HUES48 (cell line): ENCODE data around the gene MMRN2.

ENCODE experiments used
- H3K27ac ChIP-seq: one replicate; pipeline ENCODE4 v1.7.0; 2013; ENCODE audit warnings: low read depth, low read length, inconsistent platforms
- H3K27me3 ChIP-seq: 2 replicates; pipeline ENCODE4 v1.6.1; 2013; ENCODE audit warnings: mild to moderate bottlenecking, low read length; ENCODE audit not compliant: control insufficient read depth, insufficient read depth
- H3K36me3 ChIP-seq: 2 replicates; pipeline ENCODE4 v1.6.1; 2013; ENCODE audit warnings: low read length; ENCODE audit not compliant: control insufficient read depth, insufficient read depth
- H3K4me1 ChIP-seq: 2 replicates; pipeline ENCODE4 v1.6.1; 2013; ENCODE audit warnings: mild to moderate bottlenecking, low read length; ENCODE audit not compliant: control insufficient read depth, insufficient read depth
- H3K4me3 ChIP-seq: 2 replicates; pipeline ENCODE4 v1.5.1; 2013; ENCODE audit warnings: mild to moderate bottlenecking, low read depth, low read length
- H3K9ac ChIP-seq: 2 replicates; pipeline ENCODE4 v1.6.1; 2013; ENCODE audit warnings: mild to moderate bottlenecking, low read depth, low read length, moderate library complexity
- H3K9me3 ChIP-seq: 2 replicates; pipeline ENCODE4 v1.6.1; 2013; ENCODE audit warnings: low read length; ENCODE audit not compliant: control insufficient read depth, insufficient read depth

MMRN2 gene

DNA sequence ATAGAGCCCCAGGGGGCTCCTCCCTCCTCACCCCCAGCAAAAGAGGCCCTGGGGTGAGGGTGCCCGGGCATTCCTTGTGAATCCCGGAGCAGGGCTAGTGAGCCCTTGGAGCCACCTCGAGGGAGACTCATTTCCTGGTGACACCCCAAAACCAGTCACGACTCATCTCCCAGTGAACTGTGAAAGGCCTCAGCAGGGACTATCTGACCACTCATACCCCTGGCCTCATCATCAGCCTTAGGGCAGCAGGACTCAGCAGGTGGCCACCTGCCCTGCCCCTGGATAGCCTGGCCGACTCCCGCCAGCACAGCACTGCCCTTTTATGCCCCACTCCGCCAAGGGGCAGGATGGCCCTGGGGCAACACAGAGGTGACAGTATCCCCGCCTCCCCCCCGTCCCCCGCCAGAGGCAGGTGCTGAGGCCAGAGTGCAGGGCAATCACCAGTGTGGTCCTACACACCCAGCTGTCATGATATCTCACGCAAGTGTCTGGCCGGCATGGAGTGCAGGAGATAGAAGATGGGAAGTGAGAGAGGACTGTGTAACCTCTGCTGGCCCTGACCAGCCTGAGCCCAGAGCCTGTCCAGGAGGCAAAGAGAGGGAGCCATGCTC lies 4.2 kb upstream of the MMRN2 start:
- Histone ChIP-seq H3K27me3 (no peaks in the 10 kb centered on the region), H3K36me3 (no peaks in the 10 kb centered on the region), H3K27ac (no peak overlapping the region), H3K9ac (no peak overlapping the region), H3K9me3 (no peaks in the 10 kb centered on the region), H3K4me1 (peaks cover 24% of the 10 kb centered on the region), H3K4me3 (no peak overlapping the region)

GRCh38 chr10:86960863-86961434 lies 3.5 kb upstream of the MMRN2 start:
- no peaks in the 10 kb centered on the region for H3K27me3 ChIP-seq
- H3K4me3 ChIP-seq = no peak overlapping the region
- no peaks in the 10 kb centered on the region for H3K9me3 ChIP-seq
- no peaks in the 10 kb centered on the region for H3K36me3 ChIP-seq
- H3K27ac ChIP-seq = no peak overlapping the region
- H3K4me1 ChIP-seq = peaks cover 22% of the 10 kb centered on the region
- peak overlapping the region; percentile 19 for H3K9ac ChIP-seq

GRCh38 chr10:86960003-86960862 lies 2.8 kb upstream of the MMRN2 start:
- no peaks in the 10 kb centered on the region for H3K9me3 ChIP-seq
- H3K4me3 ChIP-seq = no peak overlapping the region
- peaks cover 28% of the 10 kb centered on the region for H3K4me1 ChIP-seq
- H3K27me3 ChIP-seq = no peaks in the 10 kb centered on the region
- no peak overlapping the region for H3K27ac ChIP-seq
- H3K9ac ChIP-seq = peak overlapping the region; percentile 19
- no peaks in the 10 kb centered on the region for H3K36me3 ChIP-seq

- Histone ChIP-seq H3K27ac (peak overlapping the region; percentile 31), H3K9ac (no peak overlapping the region), H3K36me3 (no peaks in the 10 kb centered on the region), H3K4me3 (no peak overlapping the region), H3K9me3 (no peaks in the 10 kb centered on the region), H3K4me1 (peaks cover 34% of the 10 kb centered on the region), H3K27me3 (no peaks in the 10 kb centered on the region)
Measured at GRCh38 chr10:86959737-86960002, 2.3 kb upstream of the MMRN2 start.

- Histone ChIP-seq H3K27me3 (no peaks in the 10 kb centered on the region), H3K4me1 (peaks cover 38% of the 10 kb centered on the region), H3K9me3 (no peaks in the 10 kb centered on the region), H3K27ac (peak overlapping the region; percentile 31), H3K36me3 (no peaks in the 10 kb centered on the region), H3K4me3 (no peak overlapping the region), H3K9ac (no peak overlapping the region)
Measured at GRCh38 chr10:86958901-86959736, 1.7 kb upstream of the MMRN2 start.

DNA sequence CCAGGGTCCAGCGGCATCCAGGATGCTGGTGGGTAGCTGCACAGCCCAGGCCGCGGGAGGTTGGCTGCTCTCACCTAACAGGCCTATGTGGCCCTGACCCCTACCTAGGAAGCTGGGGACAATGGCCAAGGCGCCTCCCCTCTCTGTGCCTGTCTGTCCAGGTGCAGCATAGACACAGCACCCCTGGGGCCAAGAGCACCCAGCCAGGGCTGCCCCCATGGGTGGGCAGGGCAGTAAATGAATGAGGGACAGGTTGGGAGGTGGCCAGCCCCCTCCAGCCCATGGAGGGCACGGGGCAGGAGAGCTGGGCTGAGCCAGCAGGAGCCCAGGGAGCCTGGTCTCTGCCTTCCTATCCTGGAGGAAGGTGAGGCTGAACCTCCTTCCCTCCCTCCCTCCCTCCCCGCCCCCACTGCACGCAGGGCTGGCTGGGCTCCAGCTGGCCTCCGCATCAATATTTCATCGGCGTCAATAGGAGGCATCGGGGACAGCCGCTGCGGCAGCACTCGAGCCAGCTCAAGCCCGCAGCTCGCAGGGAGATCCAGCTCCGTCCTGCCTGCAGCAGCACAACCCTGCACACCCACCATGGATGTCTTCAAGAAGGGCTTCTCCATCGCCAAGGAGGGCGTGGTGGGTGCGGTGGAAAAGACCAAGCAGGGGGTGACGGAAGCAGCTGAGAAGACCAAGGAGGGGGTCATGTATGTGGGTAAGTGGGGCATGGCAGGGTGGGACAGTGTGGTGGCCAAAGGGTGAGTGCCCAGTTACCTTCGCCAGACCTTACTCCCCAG lies 893 bp upstream of the MMRN2 start, which contains the start of gene SNCG:
Gene SNCG (plus strand): TSS at position 484 of the 785 bp plus-strand sequence. CDS start 99 bp downstream, at position 583.
- H3K27ac ChIP-seq = peak within 1 kb of the TSS; percentile 31
- H3K4me1 ChIP-seq = peaks cover 45% of the 10 kb centered on the region
- H3K36me3 ChIP-seq = no peaks in the 10 kb centered on the region
- H3K9ac ChIP-seq = no peak within 1 kb of the TSS
- H3K9me3 ChIP-seq = no peaks in the 10 kb centered on the region
- H3K27me3 ChIP-seq = no peaks in the 10 kb centered on the region
- no peak within 1 kb of the TSS for H3K4me3 ChIP-seq

- Histone ChIP-seq H3K9me3 (no peaks in the 10 kb centered on the region; the same call in 1 of the 2 replicates), H3K9ac (no peak overlapping the region), H3K27me3 (no peaks in the 10 kb centered on the region), H3K27ac (no peak overlapping the region), H3K4me3 (no peak overlapping the region), H3K4me1 (peaks cover 45% of the 10 kb centered on the region), H3K36me3 (no peaks in the 10 kb centered on the region)
Measured at GRCh38 chr10:86956848-86957448, 467 bp downstream of the MMRN2 start.

DNA sequence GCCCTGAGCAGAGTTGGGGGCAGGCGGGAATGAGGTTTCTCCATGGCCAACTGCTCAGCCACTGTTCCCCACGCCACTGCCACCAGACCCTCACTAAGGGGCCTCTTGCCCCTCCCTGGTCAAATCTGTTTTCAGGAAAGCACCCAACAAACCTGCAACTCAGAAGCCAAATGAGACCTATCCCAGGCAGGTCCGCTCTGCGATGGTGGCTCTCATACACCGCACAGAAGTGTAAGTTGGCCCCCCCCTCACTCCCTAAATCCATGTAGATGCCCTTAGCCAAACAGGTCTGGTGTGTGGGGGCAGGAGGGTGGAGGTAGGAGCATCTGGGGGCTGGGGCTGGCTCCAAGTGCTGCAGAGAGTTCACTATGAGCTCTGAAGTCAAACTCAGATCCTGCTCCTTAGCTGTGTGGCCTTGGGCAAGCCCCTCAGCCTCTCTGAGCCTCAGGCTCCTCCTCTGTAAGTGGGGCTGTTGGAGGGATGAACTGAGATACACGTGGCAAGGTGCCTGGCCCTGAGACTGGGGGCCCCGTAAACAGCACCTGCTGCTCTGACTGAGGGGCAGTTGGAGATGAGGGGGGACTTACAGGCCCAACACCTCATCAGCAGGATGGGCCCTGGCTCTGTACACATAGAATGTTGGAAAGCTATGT lies 1.1 kb downstream of the MMRN2 start:
- H3K27me3 ChIP-seq = no peaks in the 10 kb centered on the region
- peaks cover 45% of the 10 kb centered on the region for H3K4me1 ChIP-seq
- H3K4me3 ChIP-seq = no peak overlapping the region
- H3K9me3 ChIP-seq = no peaks in the 10 kb centered on the region; the same call in 1 of the 2 replicates
- no peak overlapping the region for H3K9ac ChIP-seq
- no peak overlapping the region for H3K27ac ChIP-seq
- no peaks in the 10 kb centered on the region for H3K36me3 ChIP-seq

DNA sequence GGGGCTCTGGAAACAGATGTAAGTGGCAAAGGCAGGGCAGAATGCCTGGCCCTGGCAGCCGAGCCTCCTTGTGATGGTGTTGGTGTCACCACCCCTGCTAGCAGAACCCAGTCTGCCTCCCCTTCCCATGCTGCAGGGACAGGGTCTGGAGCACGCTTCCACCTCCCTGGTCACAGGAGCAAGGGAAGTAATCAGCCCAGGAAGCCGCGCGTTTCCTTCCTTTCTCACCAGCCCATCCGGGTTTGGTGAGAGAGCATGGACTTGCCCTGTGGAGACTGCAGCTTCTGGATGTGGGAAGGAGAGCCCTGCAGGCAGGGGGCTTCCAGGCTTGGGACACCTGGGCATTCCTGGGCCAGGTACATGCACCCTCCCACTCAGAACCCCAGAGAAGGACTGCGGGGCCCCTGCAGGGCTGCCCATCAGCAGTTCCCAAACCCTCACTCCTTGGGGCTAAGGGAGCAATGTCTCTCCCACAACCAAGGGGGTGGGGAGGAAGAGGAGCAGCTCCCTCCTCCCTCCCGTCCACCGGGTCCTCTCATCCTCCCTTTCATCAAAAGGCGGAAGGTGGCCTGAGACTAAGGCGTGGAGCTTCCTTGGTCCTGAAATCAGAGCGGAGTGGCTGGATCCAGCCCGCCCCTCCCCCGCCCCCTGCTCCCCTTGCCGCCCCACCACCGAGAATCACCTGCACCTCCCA lies 1.8 kb downstream of the MMRN2 start:
- H3K9ac ChIP-seq = no peak overlapping the region
- peaks cover 43% of the 10 kb centered on the region for H3K4me1 ChIP-seq
- no peaks in the 10 kb centered on the region for H3K27me3 ChIP-seq
- H3K9me3 ChIP-seq = no peaks in the 10 kb centered on the region; the same call in 1 of the 2 replicates
- H3K4me3 ChIP-seq = no peak overlapping the region
- H3K36me3 ChIP-seq = no peaks in the 10 kb centered on the region
- H3K27ac ChIP-seq = peak overlapping the region; percentile 99
